Measurements from ENCODE around the gene ECD. TPM values are rescaled to one million over a fixed set of nuclear protein-coding genes. Genes with fewer than 3 reads are reported as not detected.

ECD gene
- total RNA-seq, 4 donors from 2014 or later, result 11.0 to 22.8 (median 18.6) TPM

- TF ChIP-seq POLR2A (IDR thresholded peaks at IDR 0.05) (peak; percentile 98 to 99), CTCF (IDR thresholded peaks at IDR 0.05 in 4 of 5, conservative IDR thresholded peaks at IDR 0.05 in 1 of 5) (peak; percentile 70 to 89 (median 78))
- in situ Hi-C loops (cut with MboI; ENCODE audit: low sequenced_read_pairs in 4 of 4), result loop anchor here in 2 of 4 donors (10.0 kb wide), 1 partner anchor 68 kb away; the partner anchor contains the start of genes ECD (in 2 of the 2) and FAM149B1 (in 2 of the 2)
- Histone ChIP-seq H3K4me3 (peak within 1 kb of the TSS; percentile 83 to 99 (median 94)), H3K27me3 (no peaks in the 10 kb centered on the region), H3K27ac (peak within 1 kb of the TSS; percentile 91 to 100 (median 96)), H3K9me3 (no peaks in the 10 kb centered on the region), H3K4me1 (peaks cover 53% of the 10 kb centered on the region in 2 donors), H3K36me3 (no peaks in the 10 kb centered on the region)
- ATAC-seq (peak; percentile 79 to 82), DNase-seq (peak; percentile 98 to 99)
- intact Hi-C loops (cut with DNase I; ENCODE audit: low total_unique reads), result loop anchor here (1.0 to 5.0 kb wide), 5 partner anchors 14 to 156 kb away; partner anchors contain the start of genes ECD, FAM149B1, MRPS16 and NUDT13
Measured at GRCh38 chr10:73096449-73097304, 71.1 kb downstream of the ECD start, which contains the start of gene P4HA1. Gene P4HA1 (minus strand): TSS chr10:73096866. CDS start chr10:73074883, 21,983 bp downstream.

- peaks cover 58 to 59% of the 10 kb centered on the region in 2 donors for H3K4me1 ChIP-seq
- DNase-seq (peak; percentile 36 to 58), ATAC-seq (peak; percentile 33 to 35)
- peak overlapping the region; percentile 91 to 100 (median 96) for H3K27ac ChIP-seq
- no peaks in the 10 kb centered on the region for H3K36me3 ChIP-seq
- intact Hi-C loops (cut with DNase I; ENCODE audit: low total_unique reads), result loop anchor here (1.0 to 5.0 kb wide), 4 partner anchors 22 to 156 kb away; partner anchors contain the start of genes ECD, FAM149B1 and MRPS16
- H3K4me3 ChIP-seq, result peak overlapping the region; percentile 83 to 99 (median 94)
- in situ Hi-C loops (cut with MboI; ENCODE audit: low sequenced_read_pairs in 4 of 4), result loop anchor here in 2 of 4 donors (10.0 kb wide), 1 partner anchor 69 kb away; the partner anchor contains the start of genes ECD (in 2 of the 2) and FAM149B1 (in 2 of the 2)
- TF ChIP-seq CTCF (IDR thresholded peaks at IDR 0.05 in 4 of 5, conservative IDR thresholded peaks at IDR 0.05 in 1 of 5) (no peak), POLR2A (IDR thresholded peaks at IDR 0.05) (no peak)
- H3K27me3 ChIP-seq, result no peaks in the 10 kb centered on the region
- H3K9me3 ChIP-seq, result no peaks in the 10 kb centered on the region
Measured at GRCh38 chr10:73096041-73096448, 71.8 kb downstream of the ECD start.

GRCh38 chr10:73095481-73096021, 72.3 kb downstream of the ECD start:
- intact Hi-C loops (cut with DNase I; ENCODE audit: low total_unique reads) (loop anchor here (1.0 to 5.0 kb wide), 4 partner anchors 23 to 157 kb away; partner anchors contain the start of genes ECD, FAM149B1 and MRPS16), in situ Hi-C loops (cut with MboI; ENCODE audit: low sequenced_read_pairs in 4 of 4) (loop anchor here in 2 of 4 donors (10.0 kb wide), 1 partner anchor 69 kb away; the partner anchor contains the start of genes ECD (in 2 of the 2) and FAM149B1 (in 2 of the 2))
- Histone ChIP-seq H3K4me1 (peaks cover 57 to 62% of the 10 kb centered on the region in 2 donors), H3K4me3 (peak overlapping the region; percentile 83 to 99 (median 94)), H3K27ac (peak overlapping the region; percentile 91 to 100 (median 96)), H3K36me3 (no peaks in the 10 kb centered on the region), H3K27me3 (no peaks in the 10 kb centered on the region), H3K9me3 (no peaks in the 10 kb centered on the region)
- no peak for ATAC-seq
- TF ChIP-seq CTCF (IDR thresholded peaks at IDR 0.05 in 4 of 5, conservative IDR thresholded peaks at IDR 0.05 in 1 of 5), result no peak
- TF ChIP-seq POLR2A (IDR thresholded peaks at IDR 0.05), result peak in 1 of 2 donors; percentile 7
- DNase-seq, result peak; percentile 36 to 38

- Histone ChIP-seq H3K4me1 (peaks cover 54 to 61% of the 10 kb centered on the region in 2 donors), H3K9me3 (no peaks in the 10 kb centered on the region), H3K27me3 (no peaks in the 10 kb centered on the region), H3K27ac (peak overlapping the region; percentile 91 to 100 (median 96)), H3K36me3 (peaks cover 0 to 1% of the 10 kb centered on the region in 2 donors), H3K4me3 (peak overlapping the region; percentile 83 to 99 (median 94))
- TF ChIP-seq POLR2A (IDR thresholded peaks at IDR 0.05), result no peak
- no peak for TF ChIP-seq CTCF (IDR thresholded peaks at IDR 0.05 in 4 of 5, conservative IDR thresholded peaks at IDR 0.05 in 1 of 5)
- no peak for ATAC-seq
- DNase-seq, result no peak
- intact Hi-C loops (cut with DNase I; ENCODE audit: low total_unique reads), result loop anchor here (5.0 kb wide), 1 partner anchor 157 kb away; the partner anchor contains the start of gene MRPS16
- in situ Hi-C loops (cut with MboI; ENCODE audit: low sequenced_read_pairs in 4 of 4), result loop anchor here in 2 of 4 donors (10.0 kb wide), 1 partner anchor 70 kb away; the partner anchor contains the start of genes ECD (in 2 of the 2) and FAM149B1 (in 2 of the 2)
Measured at GRCh38 chr10:73094986-73095480, 72.8 kb downstream of the ECD start.
